ENCODE data around the gene ZNF669.

DNA sequence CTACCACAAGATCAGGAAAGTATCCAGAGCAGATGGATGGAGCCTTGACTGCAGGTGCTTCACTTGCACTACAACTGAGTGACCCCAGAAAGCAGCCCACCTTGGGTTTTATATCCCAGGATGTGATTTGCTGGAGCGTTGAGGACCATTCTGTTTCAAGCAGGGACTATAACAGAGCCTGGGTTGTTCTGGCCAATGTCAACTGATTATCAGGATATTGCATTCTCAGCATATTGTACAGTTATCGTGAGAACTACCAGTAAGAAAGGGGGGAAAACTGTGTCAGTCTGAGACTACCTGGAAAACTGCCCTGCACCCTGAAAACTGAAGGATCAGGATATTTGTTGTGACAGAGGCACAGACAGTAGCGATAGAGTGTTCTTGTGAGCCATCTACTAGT, 8.0 kb downstream of the ZNF669 start:
- TF ChIP-seq, protein P1, sequence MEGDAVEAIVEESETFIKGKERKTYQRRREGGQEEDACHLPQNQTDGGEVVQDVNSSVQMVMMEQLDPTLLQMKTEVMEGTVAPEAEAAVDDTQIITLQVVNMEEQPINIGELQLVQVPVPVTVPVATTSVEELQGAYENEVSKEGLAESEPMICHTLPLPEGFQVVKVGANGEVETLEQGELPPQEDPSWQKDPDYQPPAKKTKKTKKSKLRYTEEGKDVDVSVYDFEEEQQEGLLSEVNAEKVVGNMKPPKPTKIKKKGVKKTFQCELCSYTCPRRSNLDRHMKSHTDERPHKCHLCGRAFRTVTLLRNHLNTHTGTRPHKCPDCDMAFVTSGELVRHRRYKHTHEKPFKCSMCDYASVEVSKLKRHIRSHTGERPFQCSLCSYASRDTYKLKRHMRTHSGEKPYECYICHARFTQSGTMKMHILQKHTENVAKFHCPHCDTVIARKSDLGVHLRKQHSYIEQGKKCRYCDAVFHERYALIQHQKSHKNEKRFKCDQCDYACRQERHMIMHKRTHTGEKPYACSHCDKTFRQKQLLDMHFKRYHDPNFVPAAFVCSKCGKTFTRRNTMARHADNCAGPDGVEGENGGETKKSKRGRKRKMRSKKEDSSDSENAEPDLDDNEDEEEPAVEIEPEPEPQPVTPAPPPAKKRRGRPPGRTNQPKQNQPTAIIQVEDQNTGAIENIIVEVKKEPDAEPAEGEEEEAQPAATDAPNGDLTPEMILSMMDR (IDR thresholded peaks at IDR 0.05): no peak
- TF ChIP-seq POLR2A (IDR thresholded peaks at IDR 0.05) (no peak), POLR2AphosphoS5 (IDR thresholded peaks at IDR 0.05) (no peak)
